T-helper 17 cell (primary cell): ENCODE data around the gene CENPVL3. TPM values are rescaled to one million over a fixed set of nuclear protein-coding genes. Genes with fewer than 3 reads are reported as not detected.
"Not testable (repeated sequence)": the region's sequence is repeated elsewhere in the genome, so short reads cannot be mapped to it uniquely, and the experiment has no call there.

Source experiments
- ATAC-seq: fragments of 150-1000 bp; cut with Tn5 transposase; 2 replicates; pipeline ENCODE4 v1.10.0; 2021; ENCODE audit warnings: mild to moderate bottlenecking, moderate library complexity
- DNase-seq, 3 donors: peaks; one replicate each; pipeline versions ENCODE4 v3.0.0 to v3.0.0-alpha.2; 2020 to 2021
- H3K9me3 ChIP-seq: one replicate; pipeline ENCODE4 v1.7.0; 2013; ENCODE audit warnings: low read length, mild to moderate bottlenecking; ENCODE audit not compliant: control insufficient read depth, poor library complexity, severe bottlenecking
- H3K27ac Mint-ChIP-seq: one replicate; pipeline ENCODE4 v1.8.0; 2022; ENCODE audit warnings: mild to moderate bottlenecking, moderate library complexity, mixed read lengths
- H3K27me3 Mint-ChIP-seq: one replicate; pipeline ENCODE4 v1.8.0; 2022; ENCODE audit warnings: mixed read lengths
- H3K36me3 Mint-ChIP-seq: one replicate; pipeline ENCODE4 v1.8.0; 2022; ENCODE audit warnings: low read depth, mixed read lengths
- H3K4me1 Mint-ChIP-seq: one replicate; pipeline ENCODE4 v1.8.0; 2022; ENCODE audit warnings: mild to moderate bottlenecking, mixed read lengths
- H3K4me3 Mint-ChIP-seq: one replicate; pipeline ENCODE4 v1.8.0; 2022; ENCODE audit warnings: mild to moderate bottlenecking, moderate library complexity, mixed read lengths
- total RNA-seq, 4 donors: library from RNA in 2 of 4; stranded (reverse) in 2 of 4; gene quantifications; one replicate each; pipeline ENCODE4 v1.2.3 and lab custom pipeline; 2022 to 2026

CENPVL3 gene
- not detected for total RNA-seq
- total RNA-seq (lab: John Stamatoyannopoulos, UW), result 0 to 0.15 reads per million in 2 donors

DNA sequence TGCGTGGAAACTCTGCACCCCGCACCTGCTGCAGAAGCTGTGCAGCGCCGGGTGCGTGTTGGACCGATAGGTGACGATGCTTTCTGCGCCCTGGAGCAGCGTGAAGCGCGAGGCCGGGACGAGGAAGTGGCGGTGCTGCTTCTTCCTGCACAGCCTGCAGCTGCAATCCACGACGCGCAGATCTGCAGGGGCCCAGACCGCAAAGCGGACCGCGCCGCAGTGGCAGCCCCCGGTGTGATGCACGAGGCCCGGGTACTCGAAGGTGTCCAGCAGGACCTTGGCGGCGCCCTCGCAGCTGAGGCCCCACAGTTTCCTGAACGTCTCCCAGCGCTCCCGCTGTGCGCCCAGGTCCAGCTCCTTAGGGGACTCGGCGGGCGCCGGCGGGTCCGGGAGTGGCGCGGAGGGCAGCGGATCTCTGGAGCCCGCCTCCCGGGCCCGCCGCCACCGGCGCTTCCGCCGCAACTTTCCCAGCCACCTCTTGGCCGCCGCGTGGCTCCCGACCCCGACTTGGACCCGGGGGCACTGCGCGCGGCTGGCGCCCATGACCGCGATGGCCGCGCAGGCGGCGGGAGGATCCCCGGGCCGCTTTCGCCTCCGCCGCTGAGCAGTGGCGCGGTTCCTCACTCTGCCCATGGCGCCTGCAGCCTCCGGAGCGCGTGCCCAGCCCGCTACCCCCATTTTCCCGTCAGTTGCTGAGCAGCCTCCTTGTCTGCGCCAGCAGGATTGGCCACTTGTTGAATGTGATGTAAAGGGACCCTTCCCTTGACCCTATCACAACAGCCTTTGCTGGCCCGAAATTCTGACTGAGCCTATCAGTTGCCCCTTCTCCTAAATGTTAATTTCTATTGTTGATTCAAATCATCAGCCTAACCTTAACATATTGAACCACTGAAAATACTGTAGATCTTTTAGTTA, at the start of gene CENPVL3:
Gene CENPVL3, minus strand, starts transcription at position 672 of the 915 bp plus-strand sequence. Its CDS starts 39 bp downstream, at position 633.
- peaks cover 52% of the 10 kb centered on the region for H3K27me3 Mint-ChIP-seq
- H3K4me1 Mint-ChIP-seq, DNase-seq, ATAC-seq, H3K9me3 ChIP-seq, H3K27ac Mint-ChIP-seq, H3K36me3 Mint-ChIP-seq: not testable (repeated sequence)
- H3K4me3 Mint-ChIP-seq, result peak within 1 kb of the TSS; percentile 81

DNA sequence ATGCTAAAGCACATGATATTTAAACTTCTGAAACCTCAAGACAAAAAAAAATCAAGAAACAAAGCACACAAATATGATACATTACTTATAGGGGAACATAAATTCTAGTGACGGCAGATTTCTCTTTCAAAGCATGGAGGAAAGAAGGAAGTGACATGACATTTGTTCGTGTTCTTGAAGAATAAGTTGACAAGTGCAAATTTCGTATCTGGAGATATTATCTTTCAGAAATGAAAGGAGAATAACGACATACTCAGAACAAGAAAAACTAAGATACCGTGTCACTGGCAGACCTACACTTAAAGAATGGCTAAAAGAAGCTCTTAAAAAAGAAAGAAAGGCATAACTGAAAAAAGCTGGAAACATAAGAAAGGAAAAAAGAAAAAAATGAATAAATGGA, 47.3 kb upstream of the CENPVL3 start:
- Mint-ChIP-seq H3K27ac (no peak overlapping the region), H3K4me3 (no peak overlapping the region), H3K4me1 (no peaks in the 10 kb centered on the region), H3K36me3 (no peaks in the 10 kb centered on the region), H3K27me3 (peaks cover 14% of the 10 kb centered on the region)
- ATAC-seq, result no peak
- H3K9me3 ChIP-seq, result no peaks in the 10 kb centered on the region
- DNase-seq, result no peak

DNA sequence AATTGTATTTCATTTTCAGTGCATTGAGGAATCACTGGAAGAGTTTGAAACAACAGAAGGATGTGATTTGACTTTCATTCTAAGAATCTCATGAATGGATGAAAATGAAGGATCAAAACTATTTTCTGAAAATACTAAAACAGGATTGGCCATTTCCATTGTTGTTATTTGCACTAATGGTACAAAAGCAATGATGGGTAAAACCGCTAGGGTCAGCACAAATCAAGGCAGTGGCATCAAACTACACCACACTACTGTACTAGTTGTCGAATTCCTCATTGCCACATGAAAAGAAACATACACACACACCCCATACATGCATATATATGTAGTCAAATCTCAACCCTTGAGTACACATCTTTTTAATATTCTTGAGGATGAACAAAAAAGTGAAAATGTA, 24.7 kb upstream of the CENPVL3 start:
- H3K27me3 Mint-ChIP-seq, result peaks cover 23% of the 10 kb centered on the region
- H3K4me1 Mint-ChIP-seq, result no peaks in the 10 kb centered on the region
- DNase-seq, result no peak

GRCh38 chrX:51641421-51642021, 22.8 kb upstream of the CENPVL3 start:
- no peaks in the 10 kb centered on the region for H3K36me3 Mint-ChIP-seq
- DNase-seq (no peak), ATAC-seq (no peak)
- H3K9me3 ChIP-seq, result no peaks in the 10 kb centered on the region
- peaks cover 20% of the 10 kb centered on the region for H3K27me3 Mint-ChIP-seq
- no peaks in the 10 kb centered on the region for H3K4me1 Mint-ChIP-seq
- no peak overlapping the region for H3K4me3 Mint-ChIP-seq
- H3K27ac Mint-ChIP-seq, result no peak overlapping the region

More for the DNA sequence above, 24.7 kb upstream of the CENPVL3 start:
- H3K4me3 Mint-ChIP-seq, result no peak overlapping the region
- H3K36me3 Mint-ChIP-seq, result no peaks in the 10 kb centered on the region
- no peak for ATAC-seq
- H3K9me3 ChIP-seq, result no peaks in the 10 kb centered on the region
- no peak overlapping the region for H3K27ac Mint-ChIP-seq

DNA sequence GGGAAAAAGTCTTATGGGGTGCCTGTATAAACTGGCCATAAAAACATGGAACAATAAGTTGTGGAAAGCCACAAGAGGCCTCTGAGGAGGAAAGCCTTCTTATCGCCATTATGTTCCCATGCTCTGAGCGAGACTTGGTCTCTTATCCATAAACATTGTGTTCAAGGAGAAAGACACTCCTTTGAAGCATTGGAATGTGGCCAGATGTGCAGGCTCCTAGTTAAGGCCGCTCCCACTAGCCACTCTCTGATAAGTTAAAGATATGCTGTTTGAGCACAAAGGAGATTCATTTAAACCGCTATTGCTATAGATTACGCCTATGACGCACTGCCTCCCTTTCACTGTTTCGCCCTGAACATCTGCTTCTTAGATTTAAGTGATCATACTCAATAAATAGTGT, 17.8 kb upstream of the CENPVL3 start:
- DNase-seq, H3K9me3 ChIP-seq, H3K4me3 Mint-ChIP-seq, ATAC-seq, H3K27ac Mint-ChIP-seq, H3K4me1 Mint-ChIP-seq, H3K36me3 Mint-ChIP-seq: not testable (repeated sequence)
- peaks cover 13% of the 10 kb centered on the region for H3K27me3 Mint-ChIP-seq

- H3K4me3 Mint-ChIP-seq, result no peak overlapping the region
- H3K27ac Mint-ChIP-seq, result no peak overlapping the region
- H3K4me1 Mint-ChIP-seq, result no peaks in the 10 kb centered on the region
- H3K9me3 ChIP-seq, result no peaks in the 10 kb centered on the region
- H3K36me3 Mint-ChIP-seq, result no peaks in the 10 kb centered on the region
- DNase-seq, result no peak
- ATAC-seq, result peak; percentile 41
- H3K27me3 Mint-ChIP-seq, result peaks cover 33% of the 10 kb centered on the region
Observed at GRCh38 chrX:51614353-51615012, 4.2 kb downstream of the CENPVL3 start.

- Mint-ChIP-seq H3K27me3 (peaks cover 9% of the 10 kb centered on the region), H3K4me1 (peaks cover 2% of the 10 kb centered on the region), H3K4me3 (no peak overlapping the region), H3K27ac (no peak overlapping the region), H3K36me3 (no peaks in the 10 kb centered on the region)
- H3K9me3 ChIP-seq, result no peaks in the 10 kb centered on the region
- DNase-seq, result no peak
- no peak for ATAC-seq
Observed at GRCh38 chrX:51608766-51609165, 9.9 kb downstream of the CENPVL3 start.

DNA sequence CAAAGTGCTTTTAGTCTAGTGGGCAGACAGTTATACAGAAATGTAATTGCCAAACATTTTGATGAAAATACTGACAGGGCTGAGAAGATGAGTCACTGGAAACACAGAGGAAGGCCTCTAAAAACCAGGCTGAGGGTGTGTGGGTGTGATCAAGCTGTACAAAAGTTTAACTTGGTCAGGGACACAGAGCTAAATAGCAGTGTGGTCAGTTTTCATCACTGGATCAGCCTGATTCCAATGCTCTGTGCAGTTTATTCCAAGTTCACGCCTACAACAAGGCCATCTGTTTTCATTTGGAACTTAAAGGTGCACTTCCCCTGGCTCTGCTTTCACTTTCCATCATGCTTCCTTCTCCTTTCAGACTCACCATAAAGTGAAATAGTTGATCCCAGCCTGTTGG, 10.6 kb downstream of the CENPVL3 start:
- ATAC-seq, result no peak
- H3K4me1 Mint-ChIP-seq, result peaks cover 2% of the 10 kb centered on the region
- H3K36me3 Mint-ChIP-seq, result no peaks in the 10 kb centered on the region
- H3K27me3 Mint-ChIP-seq, result peaks cover 7% of the 10 kb centered on the region
- H3K9me3 ChIP-seq, result no peaks in the 10 kb centered on the region
- DNase-seq, result no peak
- no peak overlapping the region for H3K27ac Mint-ChIP-seq
- H3K4me3 Mint-ChIP-seq, result no peak overlapping the region

GRCh38 chrX:51606446-51606845, 12.3 kb downstream of the CENPVL3 start:
- DNase-seq (no peak), ATAC-seq (no peak)
- H3K27ac Mint-ChIP-seq, result no peak overlapping the region
- peaks cover under 1% of the 10 kb centered on the region for H3K27me3 Mint-ChIP-seq
- H3K9me3 ChIP-seq, result no peaks in the 10 kb centered on the region
- H3K36me3 Mint-ChIP-seq, result no peaks in the 10 kb centered on the region
- peaks cover 2% of the 10 kb centered on the region for H3K4me1 Mint-ChIP-seq
- no peak overlapping the region for H3K4me3 Mint-ChIP-seq

DNA sequence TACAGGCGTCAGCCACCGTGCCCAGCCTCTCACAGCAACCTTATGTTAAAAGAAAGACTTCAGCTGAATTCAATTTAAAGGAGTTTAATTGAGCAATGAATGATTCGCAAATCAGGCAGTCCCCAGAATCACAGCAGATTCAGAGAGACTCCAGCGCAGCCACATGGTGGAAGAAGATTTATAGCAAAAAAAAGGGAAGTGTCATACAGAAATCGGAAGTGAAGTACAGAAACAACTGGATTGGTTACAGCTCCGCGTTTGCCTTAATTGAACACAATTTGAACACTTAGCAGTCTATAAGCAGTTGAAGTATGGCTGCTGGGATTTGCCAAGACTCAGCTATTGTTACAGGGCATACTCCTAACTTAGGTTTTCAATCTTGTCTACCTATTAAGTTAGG, 19.8 kb downstream of the CENPVL3 start:
- DNase-seq (no peak), ATAC-seq (no peak)
- H3K27me3 Mint-ChIP-seq, result peaks cover 10% of the 10 kb centered on the region
- no peak overlapping the region for H3K27ac Mint-ChIP-seq
- H3K36me3 Mint-ChIP-seq, result peaks cover 3% of the 10 kb centered on the region
- H3K9me3 ChIP-seq, result no peaks in the 10 kb centered on the region
- no peak overlapping the region for H3K4me3 Mint-ChIP-seq
- no peaks in the 10 kb centered on the region for H3K4me1 Mint-ChIP-seq

GRCh38 chrX:51571874-51572273, 46.8 kb downstream of the CENPVL3 start:
- no peaks in the 10 kb centered on the region for H3K4me1 Mint-ChIP-seq
- no peak overlapping the region for H3K4me3 Mint-ChIP-seq
- no peak for DNase-seq
- H3K36me3 Mint-ChIP-seq, result no peaks in the 10 kb centered on the region
- no peak for ATAC-seq
- no peaks in the 10 kb centered on the region for H3K27me3 Mint-ChIP-seq
- no peaks in the 10 kb centered on the region for H3K9me3 ChIP-seq
- H3K27ac Mint-ChIP-seq, result no peak overlapping the region

GRCh38 chrX:51569561-51569960, 49.2 kb downstream of the CENPVL3 start:
- Mint-ChIP-seq H3K27ac (no peak overlapping the region), H3K4me3 (no peak overlapping the region), H3K4me1 (no peaks in the 10 kb centered on the region), H3K27me3 (no peaks in the 10 kb centered on the region), H3K36me3 (no peaks in the 10 kb centered on the region)
- no peaks in the 10 kb centered on the region for H3K9me3 ChIP-seq
- ATAC-seq (no peak), DNase-seq (no peak)

GRCh38 chrX:51568586-51568985, 50.1 kb downstream of the CENPVL3 start:
- no peak for DNase-seq
- H3K27ac Mint-ChIP-seq, result no peak overlapping the region
- no peaks in the 10 kb centered on the region for H3K36me3 Mint-ChIP-seq
- ATAC-seq, result no peak
- H3K27me3 Mint-ChIP-seq, result no peaks in the 10 kb centered on the region
- no peak overlapping the region for H3K4me3 Mint-ChIP-seq
- H3K9me3 ChIP-seq, result no peaks in the 10 kb centered on the region
- no peaks in the 10 kb centered on the region for H3K4me1 Mint-ChIP-seq
